T-helper 1 cell treated with Interleukin-12 subunit alpha and Interleukin-12 subunit beta and Interleukin-4 antibody, amounts not matched to agents 30 μg/mL and 1 μg/mL, for 36 hours (primary cell): ENCODE measurements around the gene THBS4.

Experiments
- H3K27ac Mint-ChIP-seq: one replicate; pipeline ENCODE4 v1.8.0; 2021; ENCODE audit warnings: mild to moderate bottlenecking, mixed read lengths
- H3K27me3 Mint-ChIP-seq: one replicate; pipeline ENCODE4 v1.8.0; 2021; ENCODE audit warnings: low read depth, mixed read lengths
- H3K36me3 Mint-ChIP-seq: one replicate; pipeline ENCODE4 v1.8.0; 2021; ENCODE audit warnings: low read depth, mixed read lengths
- H3K4me1 Mint-ChIP-seq: one replicate; pipeline ENCODE4 v1.8.0; 2021; ENCODE audit warnings: low read depth, mixed read lengths
- H3K4me3 Mint-ChIP-seq: one replicate; pipeline ENCODE4 v1.8.0; 2021; ENCODE audit warnings: mild to moderate bottlenecking, moderate library complexity, mixed read lengths
- H3K9me3 Mint-ChIP-seq: one replicate; pipeline ENCODE4 v1.8.0; 2021; ENCODE audit warnings: mixed read lengths

The THBS4 gene

DNA sequence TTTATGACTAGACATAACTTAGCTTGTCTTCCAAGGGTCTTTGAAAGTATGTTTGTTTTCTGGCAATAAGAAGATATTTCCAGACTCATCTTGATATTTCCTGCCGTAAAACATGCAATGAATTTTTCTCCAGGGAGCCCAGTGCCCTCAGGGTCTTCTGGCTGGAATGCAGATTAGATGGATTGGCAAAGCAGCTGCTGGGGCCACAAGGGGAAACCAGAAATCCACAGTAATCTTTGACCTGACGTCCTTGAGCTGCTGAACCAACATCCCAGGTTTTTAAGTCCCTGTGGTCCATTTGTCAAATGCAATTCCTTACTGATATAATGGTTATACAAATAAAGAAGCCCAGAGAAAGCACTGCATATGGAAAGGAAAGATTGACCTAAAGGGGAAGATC lies 93.0 kb downstream of the THBS4 start:
- H3K4me1 Mint-ChIP-seq = peaks cover 25% of the 10 kb centered on the region
- H3K27ac Mint-ChIP-seq = no peak overlapping the region
- H3K9me3 Mint-ChIP-seq = peaks cover 18% of the 10 kb centered on the region
- no peak overlapping the region for H3K4me3 Mint-ChIP-seq
- H3K36me3 Mint-ChIP-seq = peaks cover 35% of the 10 kb centered on the region
- H3K27me3 Mint-ChIP-seq = no peaks in the 10 kb centered on the region

DNA sequence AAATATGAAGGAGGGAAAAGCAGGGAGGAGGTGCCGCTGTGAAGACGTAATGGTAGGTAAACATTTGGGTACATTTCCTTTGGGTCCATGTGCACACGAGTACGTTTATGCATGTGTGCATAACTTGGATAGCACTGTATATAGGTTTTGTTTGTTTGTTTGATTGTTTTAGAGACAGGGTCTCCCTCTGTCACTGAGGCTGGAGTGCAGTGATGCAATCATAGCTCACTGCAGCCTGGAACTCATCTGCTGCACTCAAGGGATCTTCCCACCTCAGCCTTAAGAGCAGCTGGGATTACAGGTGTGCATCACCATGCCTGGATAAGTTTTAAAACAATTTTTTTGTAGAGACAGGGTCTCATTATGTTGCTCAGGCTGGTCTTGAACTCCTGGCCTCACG lies 94.0 kb downstream of the THBS4 start:
- Mint-ChIP-seq H3K36me3 (peaks cover 41% of the 10 kb centered on the region), H3K9me3 (peaks cover 18% of the 10 kb centered on the region), H3K4me1 (peaks cover 27% of the 10 kb centered on the region), H3K27ac (no peak overlapping the region), H3K27me3 (no peaks in the 10 kb centered on the region), H3K4me3 (no peak overlapping the region)
